Hepatocyte (in vitro differentiated cells): ENCODE measurements around the gene MAPK1.

ENCODE experiments used
- EZH2phosphoT487 ChIP-seq: fragments of 200-600 bp; sonication (generic); IDR thresholded peaks from one replicate; pipeline ENCODE4 v1.6.1; 2018; ENCODE audit warnings: antibody characterized with exemption, mild to moderate bottlenecking, low read depth, moderate library complexity; ENCODE audit not compliant: unreplicated experiment, severe bottlenecking
- TF ChIP-seq, protein P1 (sequence below): fragments of 200-600 bp; sonication (generic); IDR thresholded peaks from 2 replicates; pipeline ENCODE4 v1.5.1; 2016; ENCODE audit warnings: antibody characterized with exemption, mild to moderate bottlenecking; ENCODE audit not compliant: poor library complexity

GRCh38 chr22:21710156-21710555 is 157.3 kb downstream of the MAPK1 start:
- TF ChIP-seq, protein P1, sequence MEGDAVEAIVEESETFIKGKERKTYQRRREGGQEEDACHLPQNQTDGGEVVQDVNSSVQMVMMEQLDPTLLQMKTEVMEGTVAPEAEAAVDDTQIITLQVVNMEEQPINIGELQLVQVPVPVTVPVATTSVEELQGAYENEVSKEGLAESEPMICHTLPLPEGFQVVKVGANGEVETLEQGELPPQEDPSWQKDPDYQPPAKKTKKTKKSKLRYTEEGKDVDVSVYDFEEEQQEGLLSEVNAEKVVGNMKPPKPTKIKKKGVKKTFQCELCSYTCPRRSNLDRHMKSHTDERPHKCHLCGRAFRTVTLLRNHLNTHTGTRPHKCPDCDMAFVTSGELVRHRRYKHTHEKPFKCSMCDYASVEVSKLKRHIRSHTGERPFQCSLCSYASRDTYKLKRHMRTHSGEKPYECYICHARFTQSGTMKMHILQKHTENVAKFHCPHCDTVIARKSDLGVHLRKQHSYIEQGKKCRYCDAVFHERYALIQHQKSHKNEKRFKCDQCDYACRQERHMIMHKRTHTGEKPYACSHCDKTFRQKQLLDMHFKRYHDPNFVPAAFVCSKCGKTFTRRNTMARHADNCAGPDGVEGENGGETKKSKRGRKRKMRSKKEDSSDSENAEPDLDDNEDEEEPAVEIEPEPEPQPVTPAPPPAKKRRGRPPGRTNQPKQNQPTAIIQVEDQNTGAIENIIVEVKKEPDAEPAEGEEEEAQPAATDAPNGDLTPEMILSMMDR: no peak
- TF ChIP-seq EZH2phosphoT487: no peak
